Measurements from ENCODE around the gene CASP14. TPM values are rescaled to one million over a fixed set of nuclear protein-coding genes. Genes with fewer than 3 reads are reported as not detected.

CASP14 gene
- total and polyA plus RNA-seq, 2 of the 8 experiments (the other 6 are each of a cell fraction or from before 2014, with no cell fraction given), result not detected

DNA sequence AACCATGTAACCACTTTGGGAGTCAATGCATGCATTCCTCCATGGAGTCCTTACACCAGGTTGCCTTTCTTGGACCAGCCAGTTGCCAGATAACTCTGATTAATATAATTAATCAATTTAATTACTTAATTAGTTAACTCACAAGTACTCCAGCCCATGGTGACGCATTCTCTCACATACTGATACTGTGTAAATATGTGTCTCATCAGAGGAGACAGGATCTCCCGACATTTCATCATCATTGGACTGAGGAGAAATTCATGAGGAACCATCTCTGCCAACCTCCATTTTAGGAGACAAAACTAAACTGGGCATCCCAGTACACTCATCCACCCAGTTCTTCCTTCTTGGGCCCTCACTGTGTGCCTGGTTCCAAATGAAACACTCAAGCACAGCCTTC is 6.5 kb upstream of the CASP14 start (continued):
- TF ChIP-seq, protein P1, sequence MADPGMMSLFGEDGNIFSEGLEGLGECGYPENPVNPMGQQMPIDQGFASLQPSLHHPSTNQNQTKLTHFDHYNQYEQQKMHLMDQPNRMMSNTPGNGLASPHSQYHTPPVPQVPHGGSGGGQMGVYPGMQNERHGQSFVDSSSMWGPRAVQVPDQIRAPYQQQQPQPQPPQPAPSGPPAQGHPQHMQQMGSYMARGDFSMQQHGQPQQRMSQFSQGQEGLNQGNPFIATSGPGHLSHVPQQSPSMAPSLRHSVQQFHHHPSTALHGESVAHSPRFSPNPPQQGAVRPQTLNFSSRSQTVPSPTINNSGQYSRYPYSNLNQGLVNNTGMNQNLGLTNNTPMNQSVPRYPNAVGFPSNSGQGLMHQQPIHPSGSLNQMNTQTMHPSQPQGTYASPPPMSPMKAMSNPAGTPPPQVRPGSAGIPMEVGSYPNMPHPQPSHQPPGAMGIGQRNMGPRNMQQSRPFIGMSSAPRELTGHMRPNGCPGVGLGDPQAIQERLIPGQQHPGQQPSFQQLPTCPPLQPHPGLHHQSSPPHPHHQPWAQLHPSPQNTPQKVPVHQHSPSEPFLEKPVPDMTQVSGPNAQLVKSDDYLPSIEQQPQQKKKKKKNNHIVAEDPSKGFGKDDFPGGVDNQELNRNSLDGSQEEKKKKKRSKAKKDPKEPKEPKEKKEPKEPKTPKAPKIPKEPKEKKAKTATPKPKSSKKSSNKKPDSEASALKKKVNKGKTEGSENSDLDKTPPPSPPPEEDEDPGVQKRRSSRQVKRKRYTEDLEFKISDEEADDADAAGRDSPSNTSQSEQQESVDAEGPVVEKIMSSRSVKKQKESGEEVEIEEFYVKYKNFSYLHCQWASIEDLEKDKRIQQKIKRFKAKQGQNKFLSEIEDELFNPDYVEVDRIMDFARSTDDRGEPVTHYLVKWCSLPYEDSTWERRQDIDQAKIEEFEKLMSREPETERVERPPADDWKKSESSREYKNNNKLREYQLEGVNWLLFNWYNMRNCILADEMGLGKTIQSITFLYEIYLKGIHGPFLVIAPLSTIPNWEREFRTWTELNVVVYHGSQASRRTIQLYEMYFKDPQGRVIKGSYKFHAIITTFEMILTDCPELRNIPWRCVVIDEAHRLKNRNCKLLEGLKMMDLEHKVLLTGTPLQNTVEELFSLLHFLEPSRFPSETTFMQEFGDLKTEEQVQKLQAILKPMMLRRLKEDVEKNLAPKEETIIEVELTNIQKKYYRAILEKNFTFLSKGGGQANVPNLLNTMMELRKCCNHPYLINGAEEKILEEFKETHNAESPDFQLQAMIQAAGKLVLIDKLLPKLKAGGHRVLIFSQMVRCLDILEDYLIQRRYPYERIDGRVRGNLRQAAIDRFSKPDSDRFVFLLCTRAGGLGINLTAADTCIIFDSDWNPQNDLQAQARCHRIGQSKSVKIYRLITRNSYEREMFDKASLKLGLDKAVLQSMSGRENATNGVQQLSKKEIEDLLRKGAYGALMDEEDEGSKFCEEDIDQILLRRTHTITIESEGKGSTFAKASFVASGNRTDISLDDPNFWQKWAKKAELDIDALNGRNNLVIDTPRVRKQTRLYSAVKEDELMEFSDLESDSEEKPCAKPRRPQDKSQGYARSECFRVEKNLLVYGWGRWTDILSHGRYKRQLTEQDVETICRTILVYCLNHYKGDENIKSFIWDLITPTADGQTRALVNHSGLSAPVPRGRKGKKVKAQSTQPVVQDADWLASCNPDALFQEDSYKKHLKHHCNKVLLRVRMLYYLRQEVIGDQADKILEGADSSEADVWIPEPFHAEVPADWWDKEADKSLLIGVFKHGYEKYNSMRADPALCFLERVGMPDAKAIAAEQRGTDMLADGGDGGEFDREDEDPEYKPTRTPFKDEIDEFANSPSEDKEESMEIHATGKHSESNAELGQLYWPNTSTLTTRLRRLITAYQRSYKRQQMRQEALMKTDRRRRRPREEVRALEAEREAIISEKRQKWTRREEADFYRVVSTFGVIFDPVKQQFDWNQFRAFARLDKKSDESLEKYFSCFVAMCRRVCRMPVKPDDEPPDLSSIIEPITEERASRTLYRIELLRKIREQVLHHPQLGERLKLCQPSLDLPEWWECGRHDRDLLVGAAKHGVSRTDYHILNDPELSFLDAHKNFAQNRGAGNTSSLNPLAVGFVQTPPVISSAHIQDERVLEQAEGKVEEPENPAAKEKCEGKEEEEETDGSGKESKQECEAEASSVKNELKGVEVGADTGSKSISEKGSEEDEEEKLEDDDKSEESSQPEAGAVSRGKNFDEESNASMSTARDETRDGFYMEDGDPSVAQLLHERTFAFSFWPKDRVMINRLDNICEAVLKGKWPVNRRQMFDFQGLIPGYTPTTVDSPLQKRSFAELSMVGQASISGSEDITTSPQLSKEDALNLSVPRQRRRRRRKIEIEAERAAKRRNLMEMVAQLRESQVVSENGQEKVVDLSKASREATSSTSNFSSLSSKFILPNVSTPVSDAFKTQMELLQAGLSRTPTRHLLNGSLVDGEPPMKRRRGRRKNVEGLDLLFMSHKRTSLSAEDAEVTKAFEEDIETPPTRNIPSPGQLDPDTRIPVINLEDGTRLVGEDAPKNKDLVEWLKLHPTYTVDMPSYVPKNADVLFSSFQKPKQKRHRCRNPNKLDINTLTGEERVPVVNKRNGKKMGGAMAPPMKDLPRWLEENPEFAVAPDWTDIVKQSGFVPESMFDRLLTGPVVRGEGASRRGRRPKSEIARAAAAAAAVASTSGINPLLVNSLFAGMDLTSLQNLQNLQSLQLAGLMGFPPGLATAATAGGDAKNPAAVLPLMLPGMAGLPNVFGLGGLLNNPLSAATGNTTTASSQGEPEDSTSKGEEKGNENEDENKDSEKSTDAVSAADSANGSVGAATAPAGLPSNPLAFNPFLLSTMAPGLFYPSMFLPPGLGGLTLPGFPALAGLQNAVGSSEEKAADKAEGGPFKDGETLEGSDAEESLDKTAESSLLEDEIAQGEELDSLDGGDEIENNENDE (IDR thresholded peaks at IDR 0.05; ENCODE audit: insufficient replicate concordance, low read length), result no peak
- TF ChIP-seq CREB1 (IDR thresholded peaks at IDR 0.05) (no peak), TEAD4 (IDR thresholded peaks at IDR 0.05; ENCODE audit: low read depth, low read length) (no peak), SP1 (IDR thresholded peaks at IDR 0.05; ENCODE audit: low read depth, low read length) (no peak), TAF1 (IDR thresholded peaks at IDR 0.05; ENCODE audit: low read depth, low read length) (no peak), CBX5 (IDR thresholded peaks at IDR 0.05; ENCODE audit: low read depth, low read length) (no peak), EGR1 (IDR thresholded peaks at IDR 0.05; ENCODE audit: borderline replicate concordance, low read depth, low read length) (no peak), RAD21 (IDR thresholded peaks at IDR 0.05 in 1 of 2, conservative IDR thresholded peaks at IDR 0.05 in 1 of 2; ENCODE audit: low read depth in 2 of 2, low read length in 2 of 2) (no peak), BRCA1 (IDR thresholded peaks at IDR 0.05; ENCODE audit: low read depth, low read length) (no peak), POLR2AphosphoS5 (IDR thresholded peaks at IDR 0.05; ENCODE audit: low read depth, low read length) (no peak), CTBP2 (IDR thresholded peaks at IDR 0.05; ENCODE audit: borderline replicate concordance, insufficient read depth, insufficient read length, low read length) (no peak)
- TF ChIP-seq, protein P2, sequence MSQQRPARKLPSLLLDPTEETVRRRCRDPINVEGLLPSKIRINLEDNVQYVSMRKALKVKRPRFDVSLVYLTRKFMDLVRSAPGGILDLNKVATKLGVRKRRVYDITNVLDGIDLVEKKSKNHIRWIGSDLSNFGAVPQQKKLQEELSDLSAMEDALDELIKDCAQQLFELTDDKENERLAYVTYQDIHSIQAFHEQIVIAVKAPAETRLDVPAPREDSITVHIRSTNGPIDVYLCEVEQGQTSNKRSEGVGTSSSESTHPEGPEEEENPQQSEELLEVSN (IDR thresholded peaks at IDR 0.05), result no peak
